ENCODE data around the gene TNNT2. TPM values are rescaled to one million over a fixed set of nuclear protein-coding genes. Genes with fewer than 3 reads are reported as not detected.
A peak's percentile ranks its signal among the peaks of the same experiment; 100 is the strongest.

Gene TNNT2
- total and polyA plus RNA-seq, 3 experiments from 2014 or later, result not detected

DNA sequence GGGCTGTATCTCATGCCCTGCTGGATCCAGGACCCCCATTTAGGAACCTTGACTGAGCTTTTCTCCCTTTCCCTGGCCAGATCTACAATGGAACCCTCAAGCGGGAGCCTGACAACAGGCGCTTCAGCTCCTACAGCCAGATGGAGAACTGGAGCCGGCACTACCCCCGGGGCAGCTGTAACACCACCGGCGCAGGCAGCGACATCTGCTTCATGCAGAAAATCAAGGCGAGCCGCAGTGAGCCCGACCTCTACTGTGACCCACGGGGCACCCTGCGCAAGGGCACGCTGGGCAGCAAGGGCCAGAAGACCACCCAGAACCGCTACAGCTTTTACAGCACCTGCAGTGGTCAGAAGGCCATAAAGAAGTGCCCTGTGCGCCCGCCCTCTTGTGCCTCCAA lies 64.4 kb downstream of the TNNT2 start:
- no peaks in the 10 kb centered on the region for H3K4me1 ChIP-seq (ENCODE audit: insufficient read depth, low read length)
- H3K4me3 ChIP-seq (ENCODE audit: low read length), result no peak overlapping the region
- no peak for DNase-seq
- Mint-ChIP-seq H3K27ac (no peak overlapping the region), H3K36me3 (no peaks in the 10 kb centered on the region), H3K4me1 (no peaks in the 10 kb centered on the region), H3K27me3 (peaks cover 17 to 28% of the 10 kb centered on the region in 2 donors), H3K4me3 (no peak overlapping the region), H3K9me3 (no peaks in the 10 kb centered on the region)
- H3K36me3 ChIP-seq (ENCODE audit: insufficient read depth, low read length), result no peaks in the 10 kb centered on the region
- H3K9me3 ChIP-seq (ENCODE audit: low read length), result no peaks in the 10 kb centered on the region
- ChIA-PET CTCF (no interaction called here), POLR2A (no interaction called here)
- H3K27ac ChIP-seq (ENCODE audit: low read depth, low read length), result no peak overlapping the region
- no peaks in the 10 kb centered on the region for H3K27me3 ChIP-seq (ENCODE audit: insufficient read depth, low read length, poor library complexity, severe bottlenecking)

DNA sequence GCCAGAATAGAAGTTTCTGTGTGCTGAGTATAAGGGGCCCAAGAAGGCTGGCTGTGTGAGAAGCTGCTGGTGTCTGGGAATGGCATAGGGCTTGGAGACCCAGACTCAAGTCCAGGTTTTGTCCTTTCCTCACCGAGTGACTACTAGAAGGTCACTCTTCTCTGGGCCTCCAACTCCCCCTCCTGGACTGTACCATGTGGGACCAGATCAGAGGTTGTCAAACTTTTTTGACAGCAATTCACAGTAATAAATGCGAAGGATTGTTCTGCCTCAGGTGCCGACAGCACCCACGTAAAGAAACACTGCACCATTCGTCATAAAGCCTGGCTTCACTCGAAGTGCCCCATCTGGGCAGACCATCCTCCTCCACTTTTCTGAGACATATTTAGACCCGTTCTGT lies 65.2 kb downstream of the TNNT2 start:
- H3K36me3 Mint-ChIP-seq, result no peaks in the 10 kb centered on the region
- ChIA-PET POLR2A (no interaction called here), CTCF (no interaction called here)
- H3K4me1 Mint-ChIP-seq, result no peaks in the 10 kb centered on the region
- no peak overlapping the region for H3K27ac Mint-ChIP-seq
- no peak overlapping the region for H3K4me3 Mint-ChIP-seq
- peaks cover 17 to 30% of the 10 kb centered on the region in 2 donors for H3K27me3 Mint-ChIP-seq
- Histone ChIP-seq H3K4me1 (ENCODE audit: insufficient read depth, low read length) (no peaks in the 10 kb centered on the region), H3K4me3 (ENCODE audit: low read length) (no peak overlapping the region), H3K27ac (ENCODE audit: low read depth, low read length) (no peak overlapping the region), H3K9me3 (ENCODE audit: low read length) (no peaks in the 10 kb centered on the region), H3K27me3 (ENCODE audit: insufficient read depth, low read length, poor library complexity, severe bottlenecking) (no peaks in the 10 kb centered on the region), H3K36me3 (ENCODE audit: insufficient read depth, low read length) (no peaks in the 10 kb centered on the region)
- no peaks in the 10 kb centered on the region for H3K9me3 Mint-ChIP-seq
- DNase-seq, result no peak

DNA sequence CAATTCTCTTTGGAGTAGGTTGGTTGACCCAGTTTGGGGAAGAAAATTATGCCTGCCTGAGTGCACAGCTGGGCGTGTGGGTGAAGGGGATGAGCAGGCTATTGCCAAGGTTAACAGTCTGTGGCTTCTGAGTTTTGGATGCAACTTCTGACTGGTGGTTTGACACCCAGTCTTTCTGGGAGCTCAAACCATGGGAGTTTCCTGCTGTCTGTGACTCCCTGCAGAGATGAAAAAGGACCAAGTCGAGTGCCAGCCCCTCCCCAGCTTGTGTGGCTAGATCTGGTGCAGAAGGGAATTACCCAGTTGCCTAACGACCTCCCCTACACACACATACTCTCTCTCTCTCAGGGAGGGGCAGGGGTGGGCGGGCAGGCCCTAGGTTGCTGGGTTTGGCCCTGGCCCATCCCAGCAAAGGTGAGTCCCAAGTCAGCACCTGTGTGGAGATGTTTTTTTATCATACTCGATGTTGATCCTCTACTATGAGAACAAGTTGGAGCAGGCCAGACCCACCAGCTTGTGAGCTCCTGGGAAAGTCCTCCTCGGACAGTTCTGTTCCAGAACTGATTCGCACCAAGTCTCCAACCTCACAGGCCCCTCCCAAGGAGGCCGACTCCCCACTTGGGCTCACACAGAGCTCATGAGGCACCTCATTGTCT lies 66.0 kb downstream of the TNNT2 start:
- H3K27me3 ChIP-seq (ENCODE audit: insufficient read depth, low read length, poor library complexity, severe bottlenecking), result no peaks in the 10 kb centered on the region
- no peaks in the 10 kb centered on the region for H3K9me3 Mint-ChIP-seq
- CTCF ChIA-PET, result no interaction called here

DNA sequence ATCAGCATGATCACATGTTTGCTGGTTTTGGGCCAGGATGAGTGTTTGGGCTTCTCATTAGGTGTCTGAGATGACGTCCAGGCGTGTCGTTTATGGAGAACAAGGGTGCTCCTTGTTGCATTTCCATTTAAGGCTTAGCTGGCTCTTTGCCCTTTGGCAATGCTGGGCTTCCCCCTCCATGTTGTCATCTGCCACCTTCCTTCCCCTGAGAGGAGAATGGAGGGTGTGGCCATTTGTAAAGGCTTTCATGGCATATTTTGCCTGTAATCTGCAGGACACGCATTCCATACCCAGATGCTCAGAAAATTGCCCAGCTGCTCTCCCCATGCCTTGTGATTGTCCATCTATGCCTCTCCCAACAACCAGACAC lies 66.5 kb downstream of the TNNT2 start:
- Mint-ChIP-seq H3K4me1 (no peaks in the 10 kb centered on the region), H3K27me3 (peaks cover 16 to 31% of the 10 kb centered on the region in 2 donors), H3K27ac (no peak overlapping the region), H3K4me3 (no peak overlapping the region), H3K9me3 (no peaks in the 10 kb centered on the region), H3K36me3 (no peaks in the 10 kb centered on the region)
- no peaks in the 10 kb centered on the region for H3K36me3 ChIP-seq (ENCODE audit: insufficient read depth, low read length)
- ChIA-PET CTCF (no interaction called here), POLR2A (no interaction called here)
- DNase-seq, result no peak
- H3K27ac ChIP-seq (ENCODE audit: low read depth, low read length), result no peak overlapping the region
- H3K27me3 ChIP-seq (ENCODE audit: insufficient read depth, low read length, poor library complexity, severe bottlenecking), result no peaks in the 10 kb centered on the region
- H3K9me3 ChIP-seq (ENCODE audit: low read length), result no peaks in the 10 kb centered on the region
- H3K4me3 ChIP-seq (ENCODE audit: low read length), result no peak overlapping the region
- H3K4me1 ChIP-seq (ENCODE audit: insufficient read depth, low read length), result no peaks in the 10 kb centered on the region

More for the DNA sequence above, 66.0 kb downstream of the TNNT2 start:
- H3K4me3 Mint-ChIP-seq, result no peak overlapping the region
- H3K36me3 Mint-ChIP-seq, result no peaks in the 10 kb centered on the region
- POLR2A ChIA-PET, result no interaction called here
- no peak for DNase-seq
- no peaks in the 10 kb centered on the region for H3K4me1 Mint-ChIP-seq
- H3K9me3 ChIP-seq (ENCODE audit: low read length), result no peaks in the 10 kb centered on the region
- no peaks in the 10 kb centered on the region for H3K36me3 ChIP-seq (ENCODE audit: insufficient read depth, low read length)
- no peak overlapping the region for H3K4me3 ChIP-seq (ENCODE audit: low read length)
- H3K4me1 ChIP-seq (ENCODE audit: insufficient read depth, low read length), result no peaks in the 10 kb centered on the region
- H3K27ac ChIP-seq (ENCODE audit: low read depth, low read length), result no peak overlapping the region
- H3K27me3 Mint-ChIP-seq, result peaks cover 17 to 30% of the 10 kb centered on the region in 2 donors
- H3K27ac Mint-ChIP-seq, result peak overlapping the region in 1 of 8 donors; percentile 14

DNA sequence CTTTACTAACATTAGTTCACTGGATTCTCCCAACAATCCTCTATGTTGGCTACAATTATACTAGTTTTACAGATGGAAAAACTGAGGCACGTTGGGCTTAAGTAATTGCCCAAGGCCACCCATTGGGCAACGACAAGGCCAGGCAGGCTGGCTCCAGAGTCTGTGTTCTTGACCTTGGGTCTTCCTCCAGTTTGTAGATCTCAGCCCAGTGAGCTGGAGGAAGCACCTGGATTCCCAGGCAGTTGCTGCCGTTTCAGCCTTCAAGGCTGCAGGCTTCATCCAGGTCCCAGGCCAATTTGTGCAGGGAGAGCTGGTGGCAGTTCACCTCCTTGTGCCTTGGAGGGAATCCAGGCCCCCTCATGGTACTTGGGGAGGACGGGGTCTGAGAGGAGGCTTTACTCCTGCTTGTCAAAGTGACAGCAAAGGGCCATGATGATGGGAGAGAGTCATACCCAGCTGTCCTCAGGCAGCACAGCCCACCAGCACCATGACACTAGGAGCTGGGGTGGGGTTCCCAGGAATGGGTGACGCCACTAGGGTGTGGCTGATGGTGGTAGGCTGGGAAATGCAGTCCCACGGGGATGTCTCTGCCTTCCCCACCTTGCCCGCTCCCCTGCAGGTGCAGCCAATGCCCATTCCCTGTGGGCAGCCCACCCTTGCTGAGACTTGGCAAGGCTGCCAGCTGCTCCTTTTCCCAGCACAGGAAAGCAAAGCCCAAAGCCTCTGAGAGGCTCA lies 67.1 kb downstream of the TNNT2 start:
- POLR2A ChIA-PET, result no interaction called here
- Mint-ChIP-seq H3K27me3 (peaks cover 15 to 34% of the 10 kb centered on the region in 2 donors), H3K9me3 (no peaks in the 10 kb centered on the region), H3K4me1 (no peaks in the 10 kb centered on the region), H3K27ac (no peak overlapping the region), H3K4me3 (no peak overlapping the region), H3K36me3 (no peaks in the 10 kb centered on the region)
- H3K4me1 ChIP-seq (ENCODE audit: insufficient read depth, low read length), result no peaks in the 10 kb centered on the region
- CTCF ChIA-PET, result no interaction called here
- no peak for DNase-seq
- no peaks in the 10 kb centered on the region for H3K36me3 ChIP-seq (ENCODE audit: insufficient read depth, low read length)
- H3K9me3 ChIP-seq (ENCODE audit: low read length), result no peaks in the 10 kb centered on the region
- H3K27me3 ChIP-seq (ENCODE audit: insufficient read depth, low read length, poor library complexity, severe bottlenecking), result no peaks in the 10 kb centered on the region
- H3K27ac ChIP-seq (ENCODE audit: low read depth, low read length), result no peak overlapping the region
- no peak overlapping the region for H3K4me3 ChIP-seq (ENCODE audit: low read length)

DNA sequence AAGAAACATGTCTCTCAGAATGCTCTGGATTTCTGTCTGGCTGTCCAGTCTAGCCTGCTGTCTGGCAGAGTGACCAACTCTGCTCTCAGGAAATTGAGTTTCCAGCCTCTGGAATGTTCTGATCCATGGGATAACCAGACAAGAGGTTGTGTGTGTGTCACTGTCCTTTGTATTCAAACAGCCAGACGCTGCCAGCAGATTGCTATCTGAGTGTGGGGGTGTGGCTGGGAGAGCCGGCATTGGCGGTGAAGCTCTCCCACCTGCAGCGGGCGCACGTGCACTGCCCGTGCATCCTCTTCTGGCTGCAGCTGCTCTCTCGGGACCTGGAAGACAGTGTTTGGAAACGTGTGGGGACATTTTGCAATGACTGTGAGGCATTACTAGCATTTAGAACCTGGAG lies 68.1 kb downstream of the TNNT2 start:
- H3K27me3 ChIP-seq (ENCODE audit: insufficient read depth, low read length, poor library complexity, severe bottlenecking), result no peaks in the 10 kb centered on the region
- Mint-ChIP-seq H3K27me3 (peaks cover 9 to 27% of the 10 kb centered on the region in 2 donors), H3K36me3 (no peaks in the 10 kb centered on the region), H3K9me3 (no peaks in the 10 kb centered on the region), H3K4me1 (no peaks in the 10 kb centered on the region), H3K27ac (no peak overlapping the region), H3K4me3 (no peak overlapping the region)
- H3K4me3 ChIP-seq (ENCODE audit: low read length), result no peak overlapping the region
- H3K27ac ChIP-seq (ENCODE audit: low read depth, low read length), result no peak overlapping the region
- no peaks in the 10 kb centered on the region for H3K9me3 ChIP-seq (ENCODE audit: low read length)
- H3K4me1 ChIP-seq (ENCODE audit: insufficient read depth, low read length), result no peaks in the 10 kb centered on the region
- CTCF ChIA-PET, result no interaction called here
- no peak for DNase-seq
- POLR2A ChIA-PET, result no interaction called here
- H3K36me3 ChIP-seq (ENCODE audit: insufficient read depth, low read length), result no peaks in the 10 kb centered on the region

Other genes starting within 250 kb of the TNNT2 start
- 10 to 100 TPM; 16.3 to 17.1 TPM for gene TMEM9, start 223.2 kb downstream of the TNNT2 start, total RNA-seq
- gene TMEM9, start 223.2 kb downstream of the TNNT2 start, polyA plus RNA-seq, result 32.8 TPM
- gene IGFN1, start 186.9 kb downstream of the TNNT2 start, total RNA-seq, result not detected
- not detected for gene IGFN1, start 186.9 kb downstream of the TNNT2 start, polyA plus RNA-seq
- not detected for gene PKP1, start 94.2 kb downstream of the TNNT2 start, total RNA-seq
- not detected for gene PKP1, start 94.2 kb downstream of the TNNT2 start, polyA plus RNA-seq
- not detected for gene LAD1, start 21.6 kb upstream of the TNNT2 start, total RNA-seq
- gene LAD1, start 21.6 kb upstream of the TNNT2 start, polyA plus RNA-seq, result not detected
- gene TNNI1, start 44.0 kb upstream of the TNNT2 start, total RNA-seq, result not detected
- gene TNNI1, start 44.0 kb upstream of the TNNT2 start, polyA plus RNA-seq, result not detected
- 10 to 100 TPM; 18.6 to 22.7 TPM for gene PHLDA3, start 91.5 kb upstream of the TNNT2 start, total RNA-seq
- gene PHLDA3, start 91.5 kb upstream of the TNNT2 start, polyA plus RNA-seq, result 1.0 TPM
- 10 to 100 TPM; 66.9 to 67.6 TPM for gene CSRP1, start 129.4 kb upstream of the TNNT2 start, total RNA-seq
- 65.0 TPM for gene CSRP1, start 129.4 kb upstream of the TNNT2 start, polyA plus RNA-seq
- gene NAV1, start 161.4 kb upstream of the TNNT2 start, total RNA-seq, result under 1 TPM; 0.77 to 0.95 TPM
- 1.8 TPM for gene NAV1, start 161.4 kb upstream of the TNNT2 start, polyA plus RNA-seq

Measured in CD8-positive, alpha-beta memory T cell (primary cell).